ENCODE data around the gene PIM1. TPM values are rescaled to one million over a fixed set of nuclear protein-coding genes. Genes with fewer than 3 reads are reported as not detected.

Gene PIM1
- total RNA-seq, 4 donors from 2014 or later: 13.1 to 54.5 (median 22.2) TPM

- no peak for TF ChIP-seq CTCF (IDR thresholded peaks at IDR 0.05)
- TF ChIP-seq POLR2A (IDR thresholded peaks at IDR 0.05): peak in 1 of 2 donors; percentile 49
- H3K27me3 ChIP-seq: no peaks in the 10 kb centered on the region
- peak overlapping the region; percentile 89 to 98 (median 96) for H3K27ac ChIP-seq
- H3K36me3 ChIP-seq: no peaks in the 10 kb centered on the region
- H3K4me3 ChIP-seq (replicated peaks in 1 of 3): no peak overlapping the region
- no peaks in the 10 kb centered on the region for H3K9me3 ChIP-seq
- intact Hi-C loops (cut with DNase I): no loop called here
- 37 to 43% methylated on average over 13 of the region's 13 CpGs for WGBS, 2 donors
- H3K4me1 ChIP-seq: peaks cover 28 to 40% of the 10 kb centered on the region in 2 donors
- peak; percentile 88 to 89 for DNase-seq
Observed at GRCh38 chr6:37205175-37205996, 35.4 kb downstream of the PIM1 start.

GRCh38 chr6:37205997-37206340 lies 36.0 kb downstream of the PIM1 start:
- no peaks in the 10 kb centered on the region for H3K9me3 ChIP-seq
- no peaks in the 10 kb centered on the region for H3K36me3 ChIP-seq
- peak overlapping the region; percentile 89 to 98 (median 96) for H3K27ac ChIP-seq
- DNase-seq: peak; percentile 58 to 62
- TF ChIP-seq CTCF (IDR thresholded peaks at IDR 0.05) (no peak), POLR2A (IDR thresholded peaks at IDR 0.05) (no peak)
- no peaks in the 10 kb centered on the region for H3K27me3 ChIP-seq
- no peak overlapping the region for H3K4me3 ChIP-seq (replicated peaks in 1 of 3)
- intact Hi-C loops (cut with DNase I): no loop called here
- 85 to 90% methylated on average over 4 of the region's 4 CpGs for WGBS, 2 donors
- peaks cover 22 to 34% of the 10 kb centered on the region in 2 donors for H3K4me1 ChIP-seq

- intact Hi-C loops (cut with DNase I): no loop called here
- DNase-seq: no peak
- 96 to 97% methylated on average over 9 of the region's 9 CpGs for WGBS, 2 donors
- Histone ChIP-seq H3K4me1 (peaks cover 19 to 30% of the 10 kb centered on the region in 2 donors), H3K4me3 (replicated peaks in 1 of 3) (no peak overlapping the region), H3K36me3 (no peaks in the 10 kb centered on the region), H3K27me3 (no peaks in the 10 kb centered on the region), H3K27ac (peak overlapping the region in 2 of 3 donors; percentile 96 to 98), H3K9me3 (no peaks in the 10 kb centered on the region)
- TF ChIP-seq CTCF (IDR thresholded peaks at IDR 0.05) (no peak), POLR2A (IDR thresholded peaks at IDR 0.05) (no peak)
Observed at GRCh38 chr6:37206622-37207021, 36.7 kb downstream of the PIM1 start.

- Histone ChIP-seq H3K27me3 (no peaks in the 10 kb centered on the region), H3K9me3 (no peaks in the 10 kb centered on the region), H3K4me3 (replicated peaks in 1 of 3) (no peak overlapping the region), H3K27ac (no peak overlapping the region), H3K36me3 (no peaks in the 10 kb centered on the region), H3K4me1 (peaks cover 19 to 23% of the 10 kb centered on the region in 2 donors)
- WGBS, 2 donors: 74 to 77% methylated on average over 7 of the region's 7 CpGs
- intact Hi-C loops (cut with DNase I): no loop called here
- no peak for TF ChIP-seq POLR2A (IDR thresholded peaks at IDR 0.05)
- TF ChIP-seq CTCF (IDR thresholded peaks at IDR 0.05): peak in 5 of 6 experiments; percentile 44 to 83 (median 64)
- DNase-seq: peak; percentile 79 to 86
Observed at GRCh38 chr6:37207903-37208456, 38.0 kb downstream of the PIM1 start.

- Histone ChIP-seq H3K4me3 (replicated peaks in 1 of 3) (no peak overlapping the region), H3K27me3 (no peaks in the 10 kb centered on the region), H3K36me3 (no peaks in the 10 kb centered on the region), H3K4me1 (peaks cover 19 to 23% of the 10 kb centered on the region in 2 donors), H3K9me3 (no peaks in the 10 kb centered on the region), H3K27ac (no peak overlapping the region)
- 92 to 95% methylated on average over 7 of the region's 7 CpGs for WGBS, 2 donors
- TF ChIP-seq CTCF (IDR thresholded peaks at IDR 0.05) (no peak), POLR2A (IDR thresholded peaks at IDR 0.05) (no peak)
- no peak for DNase-seq
- intact Hi-C loops (cut with DNase I): no loop called here
Observed at GRCh38 chr6:37208793-37209192, 38.8 kb downstream of the PIM1 start.
